Measurements from ENCODE around the gene ITGAV. TPM values are rescaled to one million over a fixed set of nuclear protein-coding genes. Genes with fewer than 3 reads are reported as not detected.

Gene ITGAV
- 117 and 210 TPM in 2 replicates for total RNA-seq

DNA sequence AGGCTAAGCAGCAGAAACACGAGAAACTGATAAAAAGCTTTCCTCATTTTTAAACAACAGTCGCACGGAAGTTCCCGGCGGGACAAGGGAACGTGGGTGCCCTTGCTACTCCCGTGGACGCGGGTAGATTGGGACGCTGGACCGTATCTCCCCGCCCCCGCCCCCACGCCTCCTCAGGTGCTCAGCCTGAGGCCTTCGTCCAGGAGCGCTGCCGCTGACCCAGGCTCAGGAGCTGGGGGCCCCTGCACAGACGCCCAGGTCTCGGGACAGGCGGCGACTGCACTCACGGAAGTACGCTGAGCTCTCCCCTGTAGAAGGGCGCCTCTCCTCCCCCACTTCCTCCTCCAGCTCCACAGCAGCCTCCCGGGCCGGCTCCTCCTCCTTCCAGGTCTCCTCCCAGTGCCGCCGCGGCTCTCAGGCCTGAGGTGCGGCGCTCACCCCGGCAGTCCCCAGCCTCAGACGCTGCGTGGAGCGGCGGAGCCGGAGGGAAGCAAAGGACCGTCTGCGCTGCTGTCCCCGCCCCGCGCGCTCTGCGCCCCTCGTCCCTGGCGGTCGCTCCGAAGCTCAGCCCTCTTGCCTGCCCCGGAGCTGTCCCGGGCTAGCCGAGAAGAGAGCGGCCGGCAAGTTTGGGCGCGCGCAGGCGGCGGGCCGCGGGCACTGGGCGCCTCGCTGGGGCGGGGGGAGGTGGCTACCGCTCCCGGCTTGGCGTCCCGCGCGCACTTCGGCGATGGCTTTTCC is at the start of gene ITGAV:
Gene ITGAV (plus strand): TSS at position 445 of the 738 bp plus-strand sequence. CDS start 283 bp downstream, at position 728.

Other genes with a start within 250 kb of the ITGAV start
- 62.4 and 63.8 TPM in 2 replicates for gene ZC3H15, start 103.8 kb upstream of the ITGAV start, total RNA-seq
- 22.8 and 32.0 TPM in 2 replicates for gene FAM171B, start 104.0 kb downstream of the ITGAV start, total RNA-seq